HepG2 (cell line): ENCODE data around the gene PKP3. TPM values are rescaled to one million over a fixed set of nuclear protein-coding genes. Genes with fewer than 3 reads are reported as not detected.

Experiments used
- ATAD3A ChIP-seq: sonication (generic); formaldehyde crosslinking; IDR thresholded peaks from 2 replicates; pipeline ENCODE4 v1.4.0; 2020; ENCODE audit warnings: missing genetic modification reagents
- DPF2 ChIP-seq: sonication (generic); formaldehyde crosslinking; IDR thresholded peaks from 2 replicates; pipeline ENCODE4 v1.4.0; 2020; ENCODE audit warnings: mild to moderate bottlenecking, low read depth, missing genetic modification reagents, borderline replicate concordance
- FOXO1 ChIP-seq: sonication (generic); formaldehyde crosslinking; IDR thresholded peaks from 2 replicates; pipeline ENCODE4 v1.4.0; 2020; ENCODE audit warnings: missing genetic modification reagents
- GATAD2A ChIP-seq: IDR thresholded peaks from 2 replicates; pipeline ENCODE4 v1.6.1; 2016
- GLI4 ChIP-seq: sonication (generic); formaldehyde crosslinking; IDR thresholded peaks from 2 replicates; pipeline ENCODE4 v1.5.1; 2020; ENCODE audit warnings: missing genetic modification reagents, mild to moderate bottlenecking, moderate library complexity, borderline replicate concordance
- KLF16 ChIP-seq, 2 experiments: sonication (generic) in 1 of 2; formaldehyde crosslinking in 1 of 2; IDR thresholded peaks; 2 replicates each; pipeline versions ENCODE4 v1.6.1 to v1.8.0; 2016 to 2023; ENCODE audit warnings: missing genetic modification reagents in 2 of 2, missing compliant biosample characterization in 1 of 2
- KLF6 ChIP-seq: IDR thresholded peaks from 2 replicates; pipeline ENCODE4 v1.8.0; 2016; ENCODE audit warnings: missing biosample characterization, missing genetic modification reagents
- PRPF4 ChIP-seq: fragments of 200-400 bp; formaldehyde crosslinking; IDR thresholded peaks from 2 replicates; pipeline ENCODE4 v1.6.1; 2016; ENCODE audit warnings: low read length, low read depth; ENCODE audit not compliant: poor library complexity, severe bottlenecking
- RCOR2 ChIP-seq: IDR thresholded peaks from 2 replicates; pipeline ENCODE4 v1.6.1; 2016; ENCODE audit warnings: missing biosample characterization, missing genetic modification reagents
- SAP130 ChIP-seq: IDR thresholded peaks from 2 replicates; pipeline ENCODE4 v1.6.1; 2016; ENCODE audit warnings: low read depth
- SP140L ChIP-seq: sonication (generic); formaldehyde crosslinking; IDR thresholded peaks from 2 replicates; pipeline ENCODE4 v1.4.0; 2020; ENCODE audit warnings: missing genetic modification reagents, borderline replicate concordance
- TBP ChIP-seq: sonication (generic); formaldehyde crosslinking; IDR thresholded peaks from 2 replicates; pipeline ENCODE4 v1.5.0; 2020; ENCODE audit warnings: missing genetic modification reagents
- TEAD2 ChIP-seq: sonication (generic); formaldehyde crosslinking; IDR thresholded peaks from 2 replicates; pipeline ENCODE4 v1.9.0; 2021; ENCODE audit warnings: missing genetic modification reagents
- ZNF263 ChIP-seq: sonication (generic); formaldehyde crosslinking; IDR thresholded peaks from 2 replicates; pipeline ENCODE4 v1.4.0; 2020; ENCODE audit warnings: missing genetic modification reagents
- ZNF3 ChIP-seq: IDR thresholded peaks from 2 replicates; pipeline ENCODE4 v1.7.0; 2017; ENCODE audit warnings: inconsistent platforms
- ZNF33A ChIP-seq: sonication (generic); formaldehyde crosslinking; IDR thresholded peaks from 2 replicates; pipeline ENCODE4 v1.5.1; 2020; ENCODE audit warnings: missing genetic modification reagents, mild to moderate bottlenecking, moderate library complexity, borderline replicate concordance
- ZNF430 ChIP-seq: sonication (generic); formaldehyde crosslinking; IDR thresholded peaks from 2 replicates; pipeline ENCODE4 v1.9.0; 2021; ENCODE audit warnings: mild to moderate bottlenecking, missing genetic modification reagents
- ZNF75D ChIP-seq: sonication (generic); formaldehyde crosslinking; IDR thresholded peaks from 2 replicates; pipeline ENCODE4 v1.8.1; 2023; ENCODE audit warnings: missing genetic modification reagents, mild to moderate bottlenecking, borderline replicate concordance
- polyA plus RNA-seq, 8 experiments: library from polyadenylated mRNA; depleted of rRNA in 3 of 8; stranded (reverse) in 7 of 8; unstranded in 1 of 8; fragments of >200 nt; fragmentation: Illumina TruSeq in 4 of 8; extraction: Trizol in 4 of 8; gene quantifications; 2 replicates each; pipeline versions ENCODE4 v1.2.1 to v1.2.3, GENCODE V29; 2011 to 2016; ENCODE audit warnings: low read depth in 4 of 8, missing spikeins in 1 of 8, mixed read lengths in 1 of 8; ENCODE audit not compliant: insufficient read depth in 1 of 8
- total RNA-seq, 5 experiments: library from RNA; depleted of rRNA; stranded (reverse); fragments of >200 nt; fragmentation: Illumina TruSeq; extraction: Trizol; gene quantifications; 2 replicates each; pipeline ENCODE4 v1.2.3, GENCODE V29; 2016; ENCODE audit warnings: low read depth in 1 of 5
- TF ChIP-seq, protein P1 (sequence below): sonication (generic); formaldehyde crosslinking; IDR thresholded peaks from 2 replicates; pipeline ENCODE4 v1.5.1; 2020; ENCODE audit warnings: mild to moderate bottlenecking, missing genetic modification reagents, moderate library complexity
- TF ChIP-seq, protein P2 (sequence below): sonication (generic); formaldehyde crosslinking; IDR thresholded peaks from 2 replicates; pipeline ENCODE4 v1.8.0; 2022; ENCODE audit warnings: missing genetic modification reagents, mild to moderate bottlenecking, inconsistent platforms, borderline replicate concordance
- TF ChIP-seq, protein P3 (sequence below): sonication (generic); formaldehyde crosslinking; IDR thresholded peaks from 2 replicates; pipeline ENCODE4 v1.4.0; 2020; ENCODE audit warnings: missing genetic modification reagents
- TF ChIP-seq, protein P4 (sequence below): sonication (generic); formaldehyde crosslinking; IDR thresholded peaks from 2 replicates; pipeline ENCODE4 v1.5.0; 2020; ENCODE audit warnings: mild to moderate bottlenecking, low read depth, missing genetic modification reagents, borderline replicate concordance
- TF ChIP-seq, protein P5 (sequence below): sonication (generic); formaldehyde crosslinking; IDR thresholded peaks from 2 replicates; pipeline ENCODE4 v1.4.0; 2020; ENCODE audit warnings: missing genetic modification reagents

The PKP3 gene
- total and polyA plus RNA-seq, 2 of the 13 experiments (the other 11 are each of a cell fraction or from before 2014, with no cell fraction given): 18.0 to 28.7 TPM

DNA sequence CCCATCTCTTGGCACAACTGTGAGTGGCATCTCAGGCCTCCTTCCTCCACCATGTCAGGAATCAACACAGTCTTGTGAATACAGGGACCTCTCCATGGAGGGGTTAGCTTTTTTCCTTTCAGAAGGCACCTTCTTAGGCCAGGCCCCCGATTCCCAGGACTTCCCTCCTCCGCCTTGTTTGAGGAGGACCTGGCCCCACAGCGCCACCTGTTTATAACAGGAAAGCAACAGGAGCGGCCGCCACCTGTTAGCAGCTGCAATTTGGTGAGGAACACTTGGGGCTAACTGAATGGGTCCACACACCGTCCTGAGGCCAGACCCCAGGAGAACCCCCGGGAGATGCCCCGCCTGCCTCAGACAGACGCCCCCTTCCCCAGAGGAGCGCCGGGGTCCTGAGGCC is 3.8 kb upstream of the PKP3 start (continued):
- TF ChIP-seq, protein P1, sequence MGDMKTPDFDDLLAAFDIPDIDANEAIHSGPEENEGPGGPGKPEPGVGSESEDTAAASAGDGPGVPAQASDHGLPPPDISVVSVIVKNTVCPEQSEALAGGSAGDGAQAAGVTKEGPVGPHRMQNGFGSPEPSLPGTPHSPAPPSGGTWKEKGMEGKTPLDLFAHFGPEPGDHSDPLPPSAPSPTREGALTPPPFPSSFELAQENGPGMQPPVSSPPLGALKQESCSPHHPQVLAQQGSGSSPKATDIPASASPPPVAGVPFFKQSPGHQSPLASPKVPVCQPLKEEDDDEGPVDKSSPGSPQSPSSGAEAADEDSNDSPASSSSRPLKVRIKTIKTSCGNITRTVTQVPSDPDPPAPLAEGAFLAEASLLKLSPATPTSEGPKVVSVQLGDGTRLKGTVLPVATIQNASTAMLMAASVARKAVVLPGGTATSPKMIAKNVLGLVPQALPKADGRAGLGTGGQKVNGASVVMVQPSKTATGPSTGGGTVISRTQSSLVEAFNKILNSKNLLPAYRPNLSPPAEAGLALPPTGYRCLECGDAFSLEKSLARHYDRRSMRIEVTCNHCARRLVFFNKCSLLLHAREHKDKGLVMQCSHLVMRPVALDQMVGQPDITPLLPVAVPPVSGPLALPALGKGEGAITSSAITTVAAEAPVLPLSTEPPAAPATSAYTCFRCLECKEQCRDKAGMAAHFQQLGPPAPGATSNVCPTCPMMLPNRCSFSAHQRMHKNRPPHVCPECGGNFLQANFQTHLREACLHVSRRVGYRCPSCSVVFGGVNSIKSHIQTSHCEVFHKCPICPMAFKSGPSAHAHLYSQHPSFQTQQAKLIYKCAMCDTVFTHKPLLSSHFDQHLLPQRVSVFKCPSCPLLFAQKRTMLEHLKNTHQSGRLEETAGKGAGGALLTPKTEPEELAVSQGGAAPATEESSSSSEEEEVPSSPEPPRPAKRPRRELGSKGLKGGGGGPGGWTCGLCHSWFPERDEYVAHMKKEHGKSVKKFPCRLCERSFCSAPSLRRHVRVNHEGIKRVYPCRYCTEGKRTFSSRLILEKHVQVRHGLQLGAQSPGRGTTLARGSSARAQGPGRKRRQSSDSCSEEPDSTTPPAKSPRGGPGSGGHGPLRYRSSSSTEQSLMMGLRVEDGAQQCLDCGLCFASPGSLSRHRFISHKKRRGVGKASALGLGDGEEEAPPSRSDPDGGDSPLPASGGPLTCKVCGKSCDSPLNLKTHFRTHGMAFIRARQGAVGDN (CRISPR knock-in tag): peak; percentile 9; the same call in 1 of the 2 replicates
- TF ChIP-seq, protein P2, sequence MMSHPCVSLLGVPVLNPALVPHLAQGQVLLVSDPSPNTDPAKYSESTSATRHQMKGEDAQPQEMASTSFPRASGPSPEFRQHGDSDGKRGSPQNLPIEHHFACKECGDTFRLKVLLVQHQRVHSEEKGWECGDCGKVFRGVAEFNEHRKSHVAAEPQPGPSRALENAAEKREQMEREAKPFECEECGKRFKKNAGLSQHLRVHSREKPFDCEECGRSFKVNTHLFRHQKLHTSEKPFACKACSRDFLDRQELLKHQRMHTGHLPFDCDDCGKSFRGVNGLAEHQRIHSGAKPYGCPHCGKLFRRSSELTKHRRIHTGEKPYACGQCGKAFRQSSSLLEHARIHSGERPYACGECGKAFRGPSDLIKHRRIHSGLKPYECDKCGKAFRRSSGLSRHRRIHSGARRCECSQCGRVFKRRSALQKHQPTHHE (CRISPR knock-in tag): no peak
- TF ChIP-seq ATAD3A (no peak), FOXO1 (CRISPR knock-in tag) (0 out of 2 replicates have a peak, but pooled peaks have one; percentile 16), GATAD2A (CRISPR knock-in tag) (0 out of 2 replicates have a peak, but pooled peaks have one; percentile 21), GLI4 (CRISPR knock-in tag) (no peak), TEAD2 (no peak), ZNF430 (CRISPR knock-in tag) (no peak), SAP130 (CRISPR knock-in tag) (0 out of 2 replicates have a peak, but pooled peaks have one; percentile 18), ZNF263 (CRISPR knock-in tag) (peak; percentile 53; the same call in 1 of the 2 replicates), KLF16 (CRISPR knock-in tag; IDR thresholded peaks at IDR 0.05) (no peak), SP140L (CRISPR knock-in tag) (no peak), KLF6 (CRISPR knock-in tag) (no peak), PRPF4 (no peak), TBP (no peak), RCOR2 (CRISPR knock-in tag) (no peak), DPF2 (CRISPR knock-in tag) (no peak), ZNF75D (CRISPR knock-in tag) (no peak), ZNF33A (no peak), ZNF3 (CRISPR knock-in tag) (no peak)
- TF ChIP-seq, protein P3, sequence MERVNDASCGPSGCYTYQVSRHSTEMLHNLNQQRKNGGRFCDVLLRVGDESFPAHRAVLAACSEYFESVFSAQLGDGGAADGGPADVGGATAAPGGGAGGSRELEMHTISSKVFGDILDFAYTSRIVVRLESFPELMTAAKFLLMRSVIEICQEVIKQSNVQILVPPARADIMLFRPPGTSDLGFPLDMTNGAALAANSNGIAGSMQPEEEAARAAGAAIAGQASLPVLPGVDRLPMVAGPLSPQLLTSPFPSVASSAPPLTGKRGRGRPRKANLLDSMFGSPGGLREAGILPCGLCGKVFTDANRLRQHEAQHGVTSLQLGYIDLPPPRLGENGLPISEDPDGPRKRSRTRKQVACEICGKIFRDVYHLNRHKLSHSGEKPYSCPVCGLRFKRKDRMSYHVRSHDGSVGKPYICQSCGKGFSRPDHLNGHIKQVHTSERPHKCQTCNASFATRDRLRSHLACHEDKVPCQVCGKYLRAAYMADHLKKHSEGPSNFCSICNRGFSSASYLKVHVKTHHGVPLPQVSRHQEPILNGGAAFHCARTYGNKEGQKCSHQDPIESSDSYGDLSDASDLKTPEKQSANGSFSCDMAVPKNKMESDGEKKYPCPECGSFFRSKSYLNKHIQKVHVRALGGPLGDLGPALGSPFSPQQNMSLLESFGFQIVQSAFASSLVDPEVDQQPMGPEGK: peak; percentile 39; the same call in 1 of the 2 replicates
- TF ChIP-seq, protein P4, sequence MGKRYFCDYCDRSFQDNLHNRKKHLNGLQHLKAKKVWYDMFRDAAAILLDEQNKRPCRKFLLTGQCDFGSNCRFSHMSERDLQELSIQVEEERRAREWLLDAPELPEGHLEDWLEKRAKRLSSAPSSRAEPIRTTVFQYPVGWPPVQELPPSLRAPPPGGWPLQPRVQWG (CRISPR knock-in tag): no peak
- TF ChIP-seq, protein P5, sequence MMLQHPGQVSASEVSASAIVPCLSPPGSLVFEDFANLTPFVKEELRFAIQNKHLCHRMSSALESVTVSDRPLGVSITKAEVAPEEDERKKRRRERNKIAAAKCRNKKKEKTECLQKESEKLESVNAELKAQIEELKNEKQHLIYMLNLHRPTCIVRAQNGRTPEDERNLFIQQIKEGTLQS (CRISPR knock-in tag): no peak
- TF ChIP-seq, all 625 proteins: peak for 13
